Femur (tissue), 1 donor: ENCODE results near the gene ST6GALNAC4.

Experiments used
- DNase-seq: peaks from one replicate; pipeline ENCODE4 v3.0.0-alpha.2; 2017

The ST6GALNAC4 gene

GRCh38 chr9:127928676-127929624 lies 12.1 kb upstream of the ST6GALNAC4 start:
- no peak for DNase-seq

- DNase-seq: no peak
Observed at GRCh38 chr9:127927988-127928675, 11.3 kb upstream of the ST6GALNAC4 start.

GRCh38 chr9:127927201-127927987 lies 10.6 kb upstream of the ST6GALNAC4 start:
- no peak for DNase-seq

GRCh38 chr9:127926906-127927200 lies 10.0 kb upstream of the ST6GALNAC4 start:
- no peak for DNase-seq

GRCh38 chr9:127925959-127926905 lies 9.4 kb upstream of the ST6GALNAC4 start:
- no peak for DNase-seq

GRCh38 chr9:127924736-127925444 lies 8.0 kb upstream of the ST6GALNAC4 start:
- no peak for DNase-seq

GRCh38 chr9:127923771-127924170 lies 6.9 kb upstream of the ST6GALNAC4 start:
- no peak for DNase-seq

- DNase-seq: no peak
Observed at GRCh38 chr9:127923046-127923445, 6.2 kb upstream of the ST6GALNAC4 start.

GRCh38 chr9:127921557-127922120 lies 4.8 kb upstream of the ST6GALNAC4 start:
- peak; percentile 77 for DNase-seq

- DNase-seq: no peak
Observed at GRCh38 chr9:127920794-127921193, 4.0 kb upstream of the ST6GALNAC4 start.

- DNase-seq: peak; percentile 83
Observed at GRCh38 chr9:127919253-127919815, 2.5 kb upstream of the ST6GALNAC4 start.

- DNase-seq: peak; percentile 44
Observed at GRCh38 chr9:127918183-127919107, 1.6 kb upstream of the ST6GALNAC4 start.

GRCh38 chr9:127917603-127918002 lies 762 bp upstream of the ST6GALNAC4 start:
- DNase-seq: peak; percentile 24

- DNase-seq: peak; percentile 62
Observed at GRCh38 chr9:127915801-127916719, 781 bp downstream of the ST6GALNAC4 start.

GRCh38 chr9:127915325-127915752 lies 1.5 kb downstream of the ST6GALNAC4 start:
- DNase-seq: peak; percentile 30

GRCh38 chr9:127913682-127914081 lies 3.2 kb downstream of the ST6GALNAC4 start:
- DNase-seq: peak; percentile 17

- peak; percentile 13 for DNase-seq
Observed at GRCh38 chr9:127912882-127913281, 4.0 kb downstream of the ST6GALNAC4 start.

- DNase-seq: peak; percentile 10
Observed at GRCh38 chr9:127912296-127912695, 4.5 kb downstream of the ST6GALNAC4 start.
